Glutamatergic neuron (in vitro differentiated cells): ENCODE results near the gene EPHB4. TPM values are rescaled to one million over a fixed set of nuclear protein-coding genes. Genes with fewer than 3 reads are reported as not detected.
"Not testable (repeated sequence)": the region's sequence is repeated elsewhere in the genome, so short reads cannot be mapped to it uniquely, and the experiment has no call there.

ENCODE experiments used
- DNase-seq: peaks from one replicate; pipeline ENCODE4 v3.0.0; 2022
- H3K27ac Mint-ChIP-seq: one replicate; pipeline ENCODE4 v1.8.0; 2020; ENCODE audit warnings: mild to moderate bottlenecking, mixed read lengths, inconsistent platforms; ENCODE audit not compliant: unreplicated experiment
- H3K27me3 Mint-ChIP-seq: one replicate; pipeline ENCODE4 v1.8.0; 2020; ENCODE audit warnings: mild to moderate bottlenecking, moderate library complexity, mixed read lengths, inconsistent platforms; ENCODE audit not compliant: unreplicated experiment
- H3K36me3 Mint-ChIP-seq: one replicate; pipeline ENCODE4 v1.8.0; 2020; ENCODE audit warnings: mild to moderate bottlenecking, mixed read lengths, inconsistent platforms; ENCODE audit not compliant: unreplicated experiment
- H3K4me1 Mint-ChIP-seq: one replicate; pipeline ENCODE4 v1.8.0; 2020; ENCODE audit warnings: mild to moderate bottlenecking, low read depth, mixed read lengths, inconsistent platforms; ENCODE audit not compliant: unreplicated experiment
- H3K4me3 Mint-ChIP-seq: one replicate; pipeline ENCODE4 v1.8.0; 2020; ENCODE audit warnings: mild to moderate bottlenecking, mixed read lengths, inconsistent platforms; ENCODE audit not compliant: unreplicated experiment
- H3K9me3 Mint-ChIP-seq: one replicate; pipeline ENCODE4 v1.8.0; 2020; ENCODE audit warnings: mild to moderate bottlenecking, moderate library complexity, mixed read lengths, inconsistent platforms; ENCODE audit not compliant: unreplicated experiment
- total RNA-seq: library from RNA; stranded (reverse); fragmentation: NEBNext Ultra II Directional; extraction: Animal tissue kit (Norgen Biotek cat#: 25700); gene quantifications from one replicate; pipeline ENCODE4 v1.2.1, GENCODE V29; 2021; ENCODE audit not compliant: unreplicated experiment
- TF ChIP-seq, protein P1 (sequence below): fragments of 200-600 bp; sonication (generic); IDR thresholded peaks from one replicate; pipeline ENCODE4 v1.5.0; 2021; ENCODE audit not compliant: partially characterized antibody, unreplicated experiment

EPHB4 gene
- total RNA-seq, 1 donor from 2014 or later = 21.5 TPM

DNA sequence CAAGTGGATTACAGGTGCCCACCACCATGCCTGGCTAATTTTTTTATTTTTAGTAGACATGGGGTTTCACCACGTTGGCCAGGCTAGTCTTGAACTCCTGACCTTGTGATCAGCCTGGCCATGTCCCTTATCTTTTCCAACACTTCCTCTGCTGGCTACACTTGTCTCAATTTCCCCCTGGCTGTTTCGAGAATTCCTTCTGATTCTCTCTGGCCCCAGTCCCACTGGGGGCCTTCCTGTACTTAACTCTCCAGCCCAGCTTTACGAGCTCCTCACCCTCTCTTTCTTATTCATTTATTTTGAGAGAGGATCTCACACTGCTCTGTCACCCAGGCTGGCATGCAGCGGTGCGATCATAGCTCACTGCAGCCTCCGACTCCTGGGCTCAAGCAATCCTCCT, 8.5 kb downstream of the EPHB4 start:
- H3K4me3 Mint-ChIP-seq = peak overlapping the region; percentile 52
- H3K9me3 Mint-ChIP-seq = peaks cover 6% of the 10 kb centered on the region
- DNase-seq = no peak
- H3K36me3 Mint-ChIP-seq = no peaks in the 10 kb centered on the region
- H3K4me1 Mint-ChIP-seq = no peaks in the 10 kb centered on the region
- H3K27ac Mint-ChIP-seq = peak overlapping the region; percentile 28
- peaks cover 6% of the 10 kb centered on the region for H3K27me3 Mint-ChIP-seq
- TF ChIP-seq, protein P1, sequence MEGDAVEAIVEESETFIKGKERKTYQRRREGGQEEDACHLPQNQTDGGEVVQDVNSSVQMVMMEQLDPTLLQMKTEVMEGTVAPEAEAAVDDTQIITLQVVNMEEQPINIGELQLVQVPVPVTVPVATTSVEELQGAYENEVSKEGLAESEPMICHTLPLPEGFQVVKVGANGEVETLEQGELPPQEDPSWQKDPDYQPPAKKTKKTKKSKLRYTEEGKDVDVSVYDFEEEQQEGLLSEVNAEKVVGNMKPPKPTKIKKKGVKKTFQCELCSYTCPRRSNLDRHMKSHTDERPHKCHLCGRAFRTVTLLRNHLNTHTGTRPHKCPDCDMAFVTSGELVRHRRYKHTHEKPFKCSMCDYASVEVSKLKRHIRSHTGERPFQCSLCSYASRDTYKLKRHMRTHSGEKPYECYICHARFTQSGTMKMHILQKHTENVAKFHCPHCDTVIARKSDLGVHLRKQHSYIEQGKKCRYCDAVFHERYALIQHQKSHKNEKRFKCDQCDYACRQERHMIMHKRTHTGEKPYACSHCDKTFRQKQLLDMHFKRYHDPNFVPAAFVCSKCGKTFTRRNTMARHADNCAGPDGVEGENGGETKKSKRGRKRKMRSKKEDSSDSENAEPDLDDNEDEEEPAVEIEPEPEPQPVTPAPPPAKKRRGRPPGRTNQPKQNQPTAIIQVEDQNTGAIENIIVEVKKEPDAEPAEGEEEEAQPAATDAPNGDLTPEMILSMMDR = no peak

DNA sequence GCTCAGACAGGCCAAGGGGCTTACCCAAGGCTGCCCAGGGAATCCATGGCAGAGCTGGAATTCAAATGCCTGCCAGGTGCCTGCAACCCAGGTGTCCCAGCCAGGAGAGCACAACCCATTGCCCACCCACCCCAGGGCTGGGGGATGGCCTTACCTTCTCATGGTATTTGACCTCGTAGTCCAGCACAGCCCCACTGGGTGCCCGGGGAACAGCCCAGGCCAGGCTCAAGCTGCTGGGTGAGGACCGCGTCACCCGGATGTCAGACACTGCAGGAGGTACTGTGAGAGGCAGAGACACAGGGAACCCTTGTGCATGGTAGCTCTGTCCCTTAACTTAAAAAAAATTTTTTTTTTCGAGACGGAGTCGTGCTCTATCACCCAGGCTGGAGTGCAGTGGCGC, 9.0 kb downstream of the EPHB4 start:
- H3K36me3 Mint-ChIP-seq = no peaks in the 10 kb centered on the region
- no peak overlapping the region for H3K27ac Mint-ChIP-seq
- TF ChIP-seq, protein P1 = no peak
- H3K27me3 Mint-ChIP-seq = peaks cover 6% of the 10 kb centered on the region
- DNase-seq = no peak
- H3K9me3 Mint-ChIP-seq = peaks cover 6% of the 10 kb centered on the region
- H3K4me3 Mint-ChIP-seq = no peak overlapping the region
- no peaks in the 10 kb centered on the region for H3K4me1 Mint-ChIP-seq

DNA sequence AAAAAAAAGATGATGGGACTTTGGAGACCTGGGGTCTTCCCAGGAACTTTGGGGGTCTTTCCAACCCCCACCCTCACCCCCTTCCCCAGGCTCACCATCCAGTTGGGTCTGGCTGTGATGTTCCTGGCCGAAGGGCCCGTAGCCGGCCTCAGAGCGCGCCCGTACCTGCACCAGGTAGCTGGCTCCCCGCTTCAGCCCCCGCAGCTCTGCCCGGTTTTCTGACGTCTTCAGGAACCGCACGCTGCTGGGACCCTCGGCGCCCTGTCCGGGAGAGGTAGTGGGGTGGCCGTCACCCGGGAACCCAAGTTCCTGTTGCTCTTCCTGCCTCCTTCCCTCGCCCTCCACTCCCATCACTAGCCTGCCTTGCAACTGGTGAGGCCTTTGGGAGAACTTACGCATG, 10.2 kb downstream of the EPHB4 start:
- H3K9me3 Mint-ChIP-seq = peaks cover 2% of the 10 kb centered on the region
- no peaks in the 10 kb centered on the region for H3K4me1 Mint-ChIP-seq
- DNase-seq = no peak
- peaks cover 2% of the 10 kb centered on the region for H3K27me3 Mint-ChIP-seq
- TF ChIP-seq, protein P1 = no peak
- no peak overlapping the region for H3K27ac Mint-ChIP-seq
- H3K36me3 Mint-ChIP-seq = no peaks in the 10 kb centered on the region
- no peak overlapping the region for H3K4me3 Mint-ChIP-seq

DNA sequence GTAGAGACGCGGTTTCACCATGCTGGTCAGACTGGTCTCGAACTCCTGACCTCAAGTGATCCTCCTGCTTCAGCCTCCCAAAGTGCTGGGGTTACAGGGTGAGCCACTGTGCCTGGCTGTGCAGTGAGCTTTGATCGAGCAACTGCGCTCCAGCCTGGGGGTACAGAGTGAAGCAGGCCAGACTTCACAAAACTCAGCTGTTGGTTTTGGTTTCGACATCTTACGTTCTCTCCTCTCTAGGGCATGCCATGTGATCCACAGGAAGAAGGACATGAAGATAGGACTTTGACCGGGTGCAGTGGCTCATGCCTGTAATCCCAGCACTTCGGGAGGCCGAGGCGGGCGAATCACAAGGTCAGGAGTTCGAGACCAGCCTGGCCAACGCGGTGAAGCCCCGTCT, 10.8 kb downstream of the EPHB4 start:
- not testable (repeated sequence) for H3K36me3 Mint-ChIP-seq, H3K27ac Mint-ChIP-seq, H3K27me3 Mint-ChIP-seq, H3K4me1 Mint-ChIP-seq, DNase-seq, H3K9me3 Mint-ChIP-seq, H3K4me3 Mint-ChIP-seq

DNA sequence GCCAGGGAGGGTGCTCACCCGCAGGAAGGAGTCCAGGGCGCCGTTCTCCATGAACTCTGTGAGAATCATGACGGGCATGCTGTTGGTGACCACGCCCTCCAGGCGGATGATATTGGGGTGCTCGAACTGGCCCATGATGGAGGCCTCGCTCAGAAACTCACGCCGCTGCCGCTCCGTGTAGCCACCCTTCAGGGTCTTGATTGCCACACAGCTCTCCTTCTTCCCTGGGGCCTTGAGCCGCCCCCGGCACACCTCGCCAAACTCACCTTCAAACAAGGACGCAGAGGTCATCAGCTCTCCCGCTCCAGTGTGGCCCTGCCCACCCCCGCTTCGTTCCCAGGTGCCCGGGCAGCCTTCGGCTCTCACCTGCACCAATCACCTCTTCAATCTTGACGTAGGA, 14.6 kb downstream of the EPHB4 start:
- Mint-ChIP-seq H3K4me3 (no peak overlapping the region), H3K9me3 (no peaks in the 10 kb centered on the region), H3K27me3 (peaks cover 7% of the 10 kb centered on the region), H3K27ac (no peak overlapping the region), H3K4me1 (no peaks in the 10 kb centered on the region), H3K36me3 (no peaks in the 10 kb centered on the region)
- TF ChIP-seq, protein P1 = no peak
- no peak for DNase-seq

DNA sequence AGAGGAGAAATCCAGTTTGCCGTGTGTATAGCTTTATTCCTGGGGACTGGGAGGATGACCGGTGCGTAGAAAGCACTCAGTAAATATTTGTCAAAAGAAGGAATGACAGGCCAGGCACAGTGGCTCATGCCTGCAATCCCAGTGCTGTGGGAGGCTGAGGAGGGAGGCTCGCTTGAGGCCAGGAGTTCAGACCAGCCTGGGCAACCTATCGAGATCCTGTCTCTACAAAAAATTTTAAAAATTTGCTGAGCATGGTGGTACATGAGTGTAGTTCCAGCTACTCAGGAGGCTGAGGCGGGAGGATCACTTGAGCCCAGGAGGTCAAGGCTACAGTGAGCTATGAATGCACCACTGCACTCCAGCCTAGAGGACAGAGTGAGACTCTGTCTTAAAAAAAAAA, 15.8 kb downstream of the EPHB4 start:
- H3K4me1 Mint-ChIP-seq = no peaks in the 10 kb centered on the region
- DNase-seq = no peak
- H3K27ac Mint-ChIP-seq = no peak overlapping the region
- TF ChIP-seq, protein P1 = no peak
- no peaks in the 10 kb centered on the region for H3K36me3 Mint-ChIP-seq
- H3K4me3 Mint-ChIP-seq = no peak overlapping the region
- H3K27me3 Mint-ChIP-seq = peaks cover 10% of the 10 kb centered on the region
- no peaks in the 10 kb centered on the region for H3K9me3 Mint-ChIP-seq
